ENCODE results near the gene RUNX1. TPM values are rescaled to one million over a fixed set of nuclear protein-coding genes. Genes with fewer than 3 reads are reported as not detected.

RUNX1 gene
- polyA plus RNA-seq, 3 donors, result 6.2 to 49.7 (median 8.7) TPM

DNA sequence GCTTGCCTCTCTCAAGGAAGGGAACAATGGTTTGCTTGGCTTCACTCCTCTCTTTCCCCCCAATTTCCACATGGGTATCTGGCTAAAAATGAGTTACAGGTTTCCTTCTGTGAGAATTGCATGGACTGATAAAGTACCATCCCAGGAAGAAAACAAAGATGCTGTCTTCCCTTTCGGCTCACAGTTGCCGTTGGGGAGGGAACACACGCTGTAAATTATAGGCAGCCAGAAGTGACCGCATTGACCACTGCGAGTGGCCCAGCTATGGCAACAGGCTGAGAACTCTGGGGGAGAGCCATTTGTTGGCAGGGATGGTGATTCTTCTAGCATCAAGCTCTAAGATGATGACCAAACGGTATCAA is 2.9 kb downstream of the RUNX1 start:
- TF ChIP-seq, protein P1, sequence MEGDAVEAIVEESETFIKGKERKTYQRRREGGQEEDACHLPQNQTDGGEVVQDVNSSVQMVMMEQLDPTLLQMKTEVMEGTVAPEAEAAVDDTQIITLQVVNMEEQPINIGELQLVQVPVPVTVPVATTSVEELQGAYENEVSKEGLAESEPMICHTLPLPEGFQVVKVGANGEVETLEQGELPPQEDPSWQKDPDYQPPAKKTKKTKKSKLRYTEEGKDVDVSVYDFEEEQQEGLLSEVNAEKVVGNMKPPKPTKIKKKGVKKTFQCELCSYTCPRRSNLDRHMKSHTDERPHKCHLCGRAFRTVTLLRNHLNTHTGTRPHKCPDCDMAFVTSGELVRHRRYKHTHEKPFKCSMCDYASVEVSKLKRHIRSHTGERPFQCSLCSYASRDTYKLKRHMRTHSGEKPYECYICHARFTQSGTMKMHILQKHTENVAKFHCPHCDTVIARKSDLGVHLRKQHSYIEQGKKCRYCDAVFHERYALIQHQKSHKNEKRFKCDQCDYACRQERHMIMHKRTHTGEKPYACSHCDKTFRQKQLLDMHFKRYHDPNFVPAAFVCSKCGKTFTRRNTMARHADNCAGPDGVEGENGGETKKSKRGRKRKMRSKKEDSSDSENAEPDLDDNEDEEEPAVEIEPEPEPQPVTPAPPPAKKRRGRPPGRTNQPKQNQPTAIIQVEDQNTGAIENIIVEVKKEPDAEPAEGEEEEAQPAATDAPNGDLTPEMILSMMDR (IDR thresholded peaks at IDR 0.05), result no peak
- H2AFZ ChIP-seq (ENCODE audit: insufficient read depth, low read depth, low read length, poor library complexity, severe bottlenecking), result peak overlapping the region; percentile 15
- peaks cover 39 to 41% of the 10 kb centered on the region in 2 donors for H3K36me3 Mint-ChIP-seq

DNA sequence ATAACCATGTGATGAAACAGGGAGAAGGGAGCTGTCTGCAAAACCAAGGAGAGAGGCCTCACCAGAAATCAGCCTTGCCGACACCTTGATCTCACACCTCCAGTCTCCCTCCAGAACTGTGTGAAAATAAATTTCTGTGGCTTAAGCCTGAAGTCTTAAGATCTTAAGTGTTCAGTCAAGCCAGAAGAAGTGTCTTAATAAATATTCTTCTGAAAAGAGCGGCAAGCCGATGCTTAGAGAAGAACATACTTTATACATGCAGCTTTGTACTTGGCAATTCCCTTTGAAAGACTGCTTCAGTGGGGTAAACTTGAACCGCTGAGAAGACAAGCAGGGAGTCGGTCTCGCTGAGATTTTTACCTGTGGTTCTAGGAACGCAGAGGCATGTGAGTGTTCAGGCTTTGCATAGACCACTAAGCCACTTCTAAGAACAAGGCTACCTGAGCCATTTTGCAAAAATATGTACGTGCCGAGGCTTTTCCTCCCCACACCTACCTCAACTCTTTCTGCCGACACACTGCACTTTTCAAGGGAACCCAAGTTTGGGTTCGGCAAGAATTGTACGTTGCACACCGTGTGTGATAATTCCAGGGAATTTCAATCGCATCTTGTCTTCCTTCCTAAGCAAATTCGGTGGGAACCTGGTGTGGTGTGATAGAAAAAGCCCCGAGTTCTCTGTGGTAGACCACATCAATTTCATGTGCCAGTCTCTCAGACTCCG is 3.4 kb downstream of the RUNX1 start:
- 10% methylated on average over 9 of the region's 17 CpGs for WGBS (ENCODE audit: insufficient coverage)
- no peaks in the 10 kb centered on the region for H3K27me3 ChIP-seq (ENCODE audit: control insufficient read depth in 2 of 2, insufficient read depth in 2 of 2, low read length in 2 of 2)
- peaks cover 55% of the 10 kb centered on the region for H4K20me1 ChIP-seq (ENCODE audit: insufficient read depth, low read length)
- peaks cover 76% of the 10 kb centered on the region for H3K79me2 ChIP-seq (ENCODE audit: insufficient read depth, low read length)
- intact Hi-C loops (cut with micrococcal nuclease), result loop anchor here (5.0 to 10.0 kb wide), 2 partner anchors 241 to 887 kb away; no protein-coding TSS in a partner anchor
- TF ChIP-seq, protein P1 (IDR thresholded peaks at IDR 0.05), result no peak
- peaks cover 8 to 20% of the 10 kb centered on the region in 2 donors for H3K36me3 ChIP-seq (replicated peaks in 1 of 2; ENCODE audit: control insufficient read depth in 1 of 2, insufficient read depth in 2 of 2, low read length in 2 of 2)
- peak overlapping the region; percentile 98 for H3K4me2 ChIP-seq (replicated peaks; ENCODE audit: extremely low read depth, low read length, poor library complexity, severe bottlenecking)
- H3K4me1 ChIP-seq (ENCODE audit: control insufficient read depth in 1 of 2, insufficient read depth in 2 of 2, low read length in 2 of 2), result peaks cover 59 to 73% of the 10 kb centered on the region in 2 donors
- Mint-ChIP-seq H3K4me3 (peak overlapping the region; percentile 97 to 98), H3K27ac (peak overlapping the region; percentile 62 to 100 (median 100)), H3K4me1 (peaks cover 80% of the 10 kb centered on the region), H3K9me3 (no peaks in the 10 kb centered on the region), H3K36me3 (peaks cover 39 to 41% of the 10 kb centered on the region in 2 donors), H3K27me3 (ENCODE audit: low read depth in 3 of 3) (peaks cover 0 to 6% (median 0%) of the 10 kb centered on the region in 3 donors)
- no peaks in the 10 kb centered on the region for H3K9me3 ChIP-seq (replicated peaks in 1 of 2; ENCODE audit: control insufficient read depth in 1 of 2, insufficient read depth in 1 of 2, low read length in 2 of 2)
- DNase-seq, result peak in 1 of 3 donors; percentile 14
- H3K9ac ChIP-seq (ENCODE audit: insufficient read depth, low read length, poor library complexity, severe bottlenecking), result peak overlapping the region; percentile 91
- peak overlapping the region in 2 of 3 experiments; percentile 93 to 99 for H3K4me3 ChIP-seq (replicated peaks in 1 of 3; ENCODE audit: low read depth in 2 of 3, low read length in 3 of 3)
- peak overlapping the region in 1 of 2 donors; percentile 99 for H3K27ac ChIP-seq (ENCODE audit: low read depth in 1 of 2, low read length in 2 of 2)
- peak overlapping the region; percentile 15 for H2AFZ ChIP-seq (ENCODE audit: insufficient read depth, low read depth, low read length, poor library complexity, severe bottlenecking)

More for the DNA sequence above, 2.9 kb downstream of the RUNX1 start:
- H3K27me3 Mint-ChIP-seq (ENCODE audit: low read depth in 3 of 3), result peaks cover 0 to 6% (median 0%) of the 10 kb centered on the region in 3 donors
- Histone ChIP-seq H3K9me3 (replicated peaks in 1 of 2; ENCODE audit: control insufficient read depth in 1 of 2, insufficient read depth in 1 of 2, low read length in 2 of 2) (no peaks in the 10 kb centered on the region), H3K4me3 (replicated peaks in 1 of 3; ENCODE audit: low read depth in 2 of 3, low read length in 3 of 3) (peak overlapping the region; percentile 68 to 99 (median 93)), H3K27ac (ENCODE audit: low read depth in 1 of 2, low read length in 2 of 2) (peak overlapping the region; percentile 90 to 99), H3K4me2 (replicated peaks; ENCODE audit: extremely low read depth, low read length, poor library complexity, severe bottlenecking) (peak overlapping the region; percentile 98), H3K36me3 (replicated peaks in 1 of 2; ENCODE audit: control insufficient read depth in 1 of 2, insufficient read depth in 2 of 2, low read length in 2 of 2) (peaks cover 8 to 20% of the 10 kb centered on the region in 2 donors), H3K9ac (ENCODE audit: insufficient read depth, low read length, poor library complexity, severe bottlenecking) (peak overlapping the region; percentile 91), H3K4me1 (ENCODE audit: control insufficient read depth in 1 of 2, insufficient read depth in 2 of 2, low read length in 2 of 2) (peaks cover 65 to 74% of the 10 kb centered on the region in 2 donors), H3K79me2 (ENCODE audit: insufficient read depth, low read length) (peaks cover 70% of the 10 kb centered on the region), H4K20me1 (ENCODE audit: insufficient read depth, low read length) (peaks cover 49% of the 10 kb centered on the region), H3K27me3 (ENCODE audit: control insufficient read depth in 2 of 2, insufficient read depth in 2 of 2, low read length in 2 of 2) (no peaks in the 10 kb centered on the region)
- H3K4me3 Mint-ChIP-seq, result peak overlapping the region; percentile 97 to 98
- 2% methylated on average over 5 of the region's 6 CpGs for WGBS (ENCODE audit: insufficient coverage)
- DNase-seq, result peak in 2 of 3 donors; percentile 11 to 27
- intact Hi-C loops (cut with micrococcal nuclease), result loop anchor here (5.0 to 10.0 kb wide), 2 partner anchors 241 to 886 kb away; no protein-coding TSS in a partner anchor
- H3K4me1 Mint-ChIP-seq, result peaks cover 80% of the 10 kb centered on the region
- peak overlapping the region; percentile 99 to 100 (median 100) for H3K27ac Mint-ChIP-seq
- H3K9me3 Mint-ChIP-seq, result no peaks in the 10 kb centered on the region
